HTERT RPE-1 (cell line): Measurements from ENCODE around the gene CX3CL1.

Experiments used
- in situ Hi-C: fragments of 300-500 bp; cut with MboI; formaldehyde crosslinking; loops from 4 replicates; pipeline ENCODE4 v1.14.3; 2020; ENCODE audit warnings: low sequenced_read_pairs

The CX3CL1 gene

GRCh38 chr16:57403965-57404817 is 31.9 kb downstream of the CX3CL1 start, which contains the start of gene CCL17:
TSS of gene CCL17 (plus strand) at chr16:57404767. CDS start at chr16:57413933, 9,166 bp downstream.
- in situ Hi-C loops = no loop called here

- in situ Hi-C loops = no loop called here
Observed at GRCh38 chr16:57405097-57405496, 32.8 kb downstream of the CX3CL1 start.

GRCh38 chr16:57406881-57407280 is 34.6 kb downstream of the CX3CL1 start:
- in situ Hi-C loops = no loop called here

GRCh38 chr16:57407521-57408353 is 35.4 kb downstream of the CX3CL1 start:
- in situ Hi-C loops = no loop called here

- in situ Hi-C loops = no loop called here
Observed at GRCh38 chr16:57409065-57409464, 36.8 kb downstream of the CX3CL1 start.

- in situ Hi-C loops = no loop called here
Observed at GRCh38 chr16:57409870-57410587, 37.7 kb downstream of the CX3CL1 start.

GRCh38 chr16:57411362-57411976 is 39.2 kb downstream of the CX3CL1 start:
- in situ Hi-C loops = no loop called here

- in situ Hi-C loops = no loop called here
Observed at GRCh38 chr16:57412584-57412983, 40.3 kb downstream of the CX3CL1 start.

- in situ Hi-C loops = no loop called here
Observed at GRCh38 chr16:57413301-57413730, 41.0 kb downstream of the CX3CL1 start.

GRCh38 chr16:57413733-57414132 is 41.4 kb downstream of the CX3CL1 start:
- in situ Hi-C loops = no loop called here

- in situ Hi-C loops = no loop called here
Observed at GRCh38 chr16:57416084-57416483, 43.8 kb downstream of the CX3CL1 start.

GRCh38 chr16:57419506-57419905 is 47.2 kb downstream of the CX3CL1 start:
- in situ Hi-C loops = no loop called here

- in situ Hi-C loops = no loop called here
Observed at GRCh38 chr16:57422026-57422944, 50.0 kb downstream of the CX3CL1 start.

- in situ Hi-C loops = no loop called here
Observed at GRCh38 chr16:57423152-57423551, 50.9 kb downstream of the CX3CL1 start.

- in situ Hi-C loops = no loop called here
Observed at GRCh38 chr16:57424583-57424982, 52.3 kb downstream of the CX3CL1 start.

- in situ Hi-C loops = no loop called here
Observed at GRCh38 chr16:57426356-57426755, 54.1 kb downstream of the CX3CL1 start.

GRCh38 chr16:57427307-57427706 is 55.0 kb downstream of the CX3CL1 start:
- in situ Hi-C loops = no loop called here

- in situ Hi-C loops = no loop called here
Observed at GRCh38 chr16:57427824-57428223, 55.5 kb downstream of the CX3CL1 start.

- in situ Hi-C loops = no loop called here
Observed at GRCh38 chr16:57430955-57431354, 58.7 kb downstream of the CX3CL1 start.

GRCh38 chr16:57432505-57432904 is 60.2 kb downstream of the CX3CL1 start:
- in situ Hi-C loops = no loop called here
